ENCODE data around the gene ZNF829.

GRCh38 chr19:36838784-36839324, 77.2 kb downstream of the ZNF829 start:
- no peak for TF ChIP-seq CTCF (IDR thresholded peaks at IDR 0.05 in 4 of 5, conservative IDR thresholded peaks at IDR 0.05 in 1 of 5)
- TF ChIP-seq POLR2A (IDR thresholded peaks at IDR 0.05) = no peak
